ENCODE measurements around the gene ITPR2.

Gene ITPR2

DNA sequence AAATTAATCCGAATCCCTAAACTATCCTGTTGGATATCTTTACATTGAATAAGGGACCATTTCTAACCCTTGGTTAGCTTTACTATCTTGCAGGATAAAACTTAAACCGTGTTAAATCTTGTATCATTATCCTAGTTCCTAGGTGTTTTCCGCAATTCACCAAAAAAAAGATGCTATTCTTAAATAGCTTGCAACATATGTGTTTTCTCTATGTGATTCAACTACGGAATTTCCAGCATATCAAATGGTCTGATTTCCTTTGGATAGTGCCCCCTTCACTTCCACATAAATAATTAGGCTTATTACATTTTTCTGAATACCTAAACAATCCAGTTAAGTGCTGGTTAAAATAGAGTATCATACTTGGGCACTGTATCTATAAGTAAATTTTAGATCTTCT is 130.3 kb downstream of the ITPR2 start:
- no peak for FAIRE-seq
- TF ChIP-seq POU2F2 (IDR thresholded peaks at IDR 0.05; ENCODE audit: low read depth, low read length): no peak
- no peak for TF ChIP-seq PAX5 (IDR thresholded peaks at IDR 0.05; ENCODE audit: insufficient read depth, low read length, severe bottlenecking)
- TF ChIP-seq POLR2AphosphoS5 (IDR thresholded peaks at IDR 0.05; ENCODE audit: low read depth, low read length): no peak
- TF ChIP-seq POLR2A (IDR thresholded peaks at IDR 0.05; ENCODE audit: low read depth, low read length): no peak
- DNase-seq (ENCODE audit: insufficient read length, low spot score): no peak

DNA sequence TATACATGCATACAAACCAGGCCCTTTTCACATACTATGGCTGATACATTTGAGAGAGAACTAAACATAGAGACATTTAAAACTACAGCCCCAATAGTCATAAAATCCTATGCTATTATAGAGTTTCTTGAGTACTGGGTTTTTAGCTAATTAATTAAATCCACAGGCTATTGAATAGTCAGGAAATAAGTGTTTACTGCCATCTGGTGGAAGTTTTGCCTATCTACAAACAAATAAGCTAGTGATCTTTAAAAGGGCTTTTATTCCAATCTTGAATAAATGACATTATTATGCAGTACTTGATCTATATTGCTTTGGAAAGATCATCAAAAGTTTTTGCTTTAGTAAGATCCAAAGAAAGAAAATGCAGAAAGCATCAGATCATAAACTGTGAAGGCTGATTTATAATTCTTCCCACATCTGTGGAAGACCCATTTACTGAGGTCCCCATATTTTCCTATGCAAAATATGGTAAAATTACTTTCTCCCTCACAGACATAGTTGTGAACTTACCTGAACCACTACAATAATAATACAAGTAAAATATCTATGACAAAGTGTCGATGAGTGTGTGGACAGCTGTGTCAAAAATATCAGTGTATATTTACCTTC is 131.3 kb downstream of the ITPR2 start:
- no peak for DNase-seq (ENCODE audit: insufficient read length, low spot score)
- no peak for TF ChIP-seq SPI1 (IDR thresholded peaks at IDR 0.05; ENCODE audit: low read depth, low read length)
- no peak for TF ChIP-seq POLR2A (IDR thresholded peaks at IDR 0.05; ENCODE audit: low read depth, low read length)
- no peak for TF ChIP-seq POLR2AphosphoS5 (IDR thresholded peaks at IDR 0.05; ENCODE audit: low read depth, low read length)
- no peak for TF ChIP-seq PAX5 (IDR thresholded peaks at IDR 0.05; ENCODE audit: insufficient read depth, low read length, severe bottlenecking)
- no peak for TF ChIP-seq POU2F2 (IDR thresholded peaks at IDR 0.05; ENCODE audit: low read depth, low read length)
- no peak for TF ChIP-seq TAF1 (IDR thresholded peaks at IDR 0.05; ENCODE audit: low read depth, low read length)
- FAIRE-seq: no peak

GRCh38 chr12:26700430-26700829 is 132.6 kb downstream of the ITPR2 start:
- TF ChIP-seq POLR2A (IDR thresholded peaks at IDR 0.05; ENCODE audit: low read depth, low read length) (no peak), POLR2AphosphoS5 (IDR thresholded peaks at IDR 0.05; ENCODE audit: low read depth, low read length) (no peak), SPI1 (IDR thresholded peaks at IDR 0.05; ENCODE audit: low read depth, low read length) (no peak), TAF1 (IDR thresholded peaks at IDR 0.05; ENCODE audit: low read depth, low read length) (no peak), POU2F2 (IDR thresholded peaks at IDR 0.05; ENCODE audit: low read depth, low read length) (no peak), PAX5 (IDR thresholded peaks at IDR 0.05; ENCODE audit: insufficient read depth, low read length, severe bottlenecking) (no peak)
- no peak for DNase-seq (ENCODE audit: insufficient read length, low spot score)
- FAIRE-seq: no peak

- no peak for FAIRE-seq
- no peak for TF ChIP-seq POLR2A (IDR thresholded peaks at IDR 0.05; ENCODE audit: low read depth, low read length)
- TF ChIP-seq PAX5 (IDR thresholded peaks at IDR 0.05; ENCODE audit: insufficient read depth, low read length, severe bottlenecking): no peak
- no peak for TF ChIP-seq TAF1 (IDR thresholded peaks at IDR 0.05; ENCODE audit: low read depth, low read length)
- no peak for TF ChIP-seq POLR2AphosphoS5 (IDR thresholded peaks at IDR 0.05; ENCODE audit: low read depth, low read length)
- no peak for TF ChIP-seq SPI1 (IDR thresholded peaks at IDR 0.05; ENCODE audit: low read depth, low read length)
- no peak for TF ChIP-seq POU2F2 (IDR thresholded peaks at IDR 0.05; ENCODE audit: low read depth, low read length)
- DNase-seq (ENCODE audit: insufficient read length, low spot score): no peak
Observed at GRCh38 chr12:26699237-26699636, 133.8 kb downstream of the ITPR2 start.

GRCh38 chr12:26698186-26698585 is 134.8 kb downstream of the ITPR2 start:
- no peak for DNase-seq (ENCODE audit: insufficient read length, low spot score)
- TF ChIP-seq POLR2A (IDR thresholded peaks at IDR 0.05; ENCODE audit: low read depth, low read length): no peak
- TF ChIP-seq POLR2AphosphoS5 (IDR thresholded peaks at IDR 0.05; ENCODE audit: low read depth, low read length): no peak
- no peak for TF ChIP-seq TAF1 (IDR thresholded peaks at IDR 0.05; ENCODE audit: low read depth, low read length)
- no peak for TF ChIP-seq POU2F2 (IDR thresholded peaks at IDR 0.05; ENCODE audit: low read depth, low read length)
- no peak for TF ChIP-seq SPI1 (IDR thresholded peaks at IDR 0.05; ENCODE audit: low read depth, low read length)
- no peak for TF ChIP-seq PAX5 (IDR thresholded peaks at IDR 0.05; ENCODE audit: insufficient read depth, low read length, severe bottlenecking)
- FAIRE-seq: peak; percentile 5

DNA sequence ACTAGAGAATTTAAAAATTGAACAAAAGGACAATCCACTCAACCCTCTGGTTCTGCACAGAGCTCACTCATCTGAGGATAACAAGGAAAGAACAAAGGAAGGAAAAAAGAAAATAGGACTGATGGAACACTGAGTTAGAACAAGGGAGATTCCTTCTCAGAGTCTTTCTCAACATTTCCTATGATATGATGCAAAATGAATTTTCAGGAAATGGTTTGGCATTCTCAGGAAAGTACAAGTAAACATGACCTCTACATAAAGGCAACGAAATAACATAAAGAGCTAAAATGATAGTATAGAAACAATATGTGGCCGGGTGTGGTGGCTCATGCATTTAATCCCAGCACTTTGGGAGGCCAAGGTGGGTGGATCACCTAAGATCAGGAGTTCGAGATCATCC is 135.8 kb downstream of the ITPR2 start:
- TF ChIP-seq SPI1 (IDR thresholded peaks at IDR 0.05; ENCODE audit: low read depth, low read length): no peak
- no peak for TF ChIP-seq POLR2AphosphoS5 (IDR thresholded peaks at IDR 0.05; ENCODE audit: low read depth, low read length)
- no peak for TF ChIP-seq TAF1 (IDR thresholded peaks at IDR 0.05; ENCODE audit: low read depth, low read length)
- no peak for TF ChIP-seq POU2F2 (IDR thresholded peaks at IDR 0.05; ENCODE audit: low read depth, low read length)
- DNase-seq (ENCODE audit: insufficient read length, low spot score) (no peak), FAIRE-seq (no peak)

DNA sequence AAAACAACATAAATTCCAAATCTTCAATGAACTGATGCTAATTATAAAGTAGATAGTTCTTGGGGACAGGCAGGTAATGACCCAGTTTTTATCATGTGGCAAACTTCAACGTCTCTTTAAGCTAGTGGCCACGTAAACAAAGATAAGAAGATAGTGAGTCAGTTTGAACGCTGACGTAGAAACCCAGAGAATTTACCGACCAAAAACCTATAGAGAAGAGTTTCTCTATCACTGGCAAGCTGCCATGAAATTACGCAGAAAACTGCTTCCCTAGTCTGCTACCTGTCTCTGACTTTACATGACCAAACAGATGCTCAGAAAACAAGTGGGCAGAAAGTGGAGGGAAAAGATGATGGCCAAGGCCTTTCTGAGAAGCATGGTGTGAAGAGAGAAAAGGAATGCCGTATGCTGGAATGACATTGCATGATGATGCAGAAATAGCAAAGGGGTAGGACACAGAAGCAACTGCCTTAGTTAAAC is 136.3 kb downstream of the ITPR2 start:
- no peak for TF ChIP-seq TAF1 (IDR thresholded peaks at IDR 0.05; ENCODE audit: low read depth, low read length)
- TF ChIP-seq POU2F2 (IDR thresholded peaks at IDR 0.05; ENCODE audit: low read depth, low read length): no peak
- TF ChIP-seq POLR2A (IDR thresholded peaks at IDR 0.05; ENCODE audit: low read depth, low read length): no peak
- TF ChIP-seq PAX5 (IDR thresholded peaks at IDR 0.05; ENCODE audit: insufficient read depth, low read length, severe bottlenecking): no peak
- no peak for TF ChIP-seq SPI1 (IDR thresholded peaks at IDR 0.05; ENCODE audit: low read depth, low read length)
- no peak for TF ChIP-seq POLR2AphosphoS5 (IDR thresholded peaks at IDR 0.05; ENCODE audit: low read depth, low read length)

DNA sequence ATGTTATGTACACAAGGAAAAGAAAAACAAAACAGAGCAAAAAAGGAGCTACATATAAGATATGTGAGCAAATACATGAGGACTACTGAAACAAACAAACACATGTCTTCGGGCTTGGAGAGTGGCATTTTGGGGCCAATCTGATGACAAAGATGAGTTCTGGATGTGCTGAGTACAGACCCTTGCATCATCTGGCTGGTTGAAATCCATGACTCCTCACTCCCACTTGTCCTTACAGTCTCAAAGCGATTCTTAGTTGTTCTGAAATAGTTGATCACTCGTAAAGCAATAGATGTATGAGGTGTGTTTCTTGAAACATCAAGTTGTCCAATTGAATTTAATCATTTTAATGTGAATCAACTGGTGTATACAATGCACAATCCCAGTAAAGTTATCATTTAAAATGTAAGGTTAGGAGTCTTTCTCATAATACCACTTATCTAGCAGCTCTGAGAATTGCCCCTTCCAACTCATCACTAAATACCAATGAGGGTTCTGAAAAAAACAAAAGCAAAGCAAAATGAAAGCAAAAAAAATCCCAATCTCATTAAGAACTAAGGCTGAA is 136.9 kb downstream of the ITPR2 start:
- no peak for FAIRE-seq
- TF ChIP-seq PAX5 (IDR thresholded peaks at IDR 0.05; ENCODE audit: insufficient read depth, low read length, severe bottlenecking) (no peak), POLR2A (IDR thresholded peaks at IDR 0.05; ENCODE audit: low read depth, low read length) (no peak), POU2F2 (IDR thresholded peaks at IDR 0.05; ENCODE audit: low read depth, low read length) (no peak), POLR2AphosphoS5 (IDR thresholded peaks at IDR 0.05; ENCODE audit: low read depth, low read length) (no peak), TAF1 (IDR thresholded peaks at IDR 0.05; ENCODE audit: low read depth, low read length) (no peak), SPI1 (IDR thresholded peaks at IDR 0.05; ENCODE audit: low read depth, low read length) (no peak)
- DNase-seq (ENCODE audit: insufficient read length, low spot score): no peak

More for the DNA sequence above, 136.3 kb downstream of the ITPR2 start:
- no peak for DNase-seq (ENCODE audit: insufficient read length, low spot score)
- no peak for FAIRE-seq

DNA sequence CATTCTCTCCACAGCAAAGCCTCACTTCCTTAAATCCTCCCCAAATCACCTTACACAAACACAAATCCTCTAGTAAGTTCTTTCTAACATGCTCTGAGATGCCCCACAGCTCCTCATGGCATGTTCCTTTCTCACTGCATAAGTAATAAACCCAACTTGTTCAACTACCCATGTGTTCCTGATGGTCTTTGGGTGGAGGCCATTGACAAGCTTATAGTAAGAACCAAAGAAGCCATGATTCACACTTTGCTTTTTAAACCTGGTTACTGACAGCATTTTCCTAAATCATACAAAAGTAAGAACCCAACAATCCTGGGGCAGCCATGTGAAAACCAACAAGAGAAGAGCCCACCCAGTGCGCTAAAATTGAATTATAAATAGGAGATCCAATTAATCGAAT is 138.6 kb downstream of the ITPR2 start:
- no peak for TF ChIP-seq POU2F2 (IDR thresholded peaks at IDR 0.05; ENCODE audit: low read depth, low read length)
- no peak for TF ChIP-seq SPI1 (IDR thresholded peaks at IDR 0.05; ENCODE audit: low read depth, low read length)
- TF ChIP-seq TAF1 (IDR thresholded peaks at IDR 0.05; ENCODE audit: low read depth, low read length): no peak
- TF ChIP-seq POLR2A (IDR thresholded peaks at IDR 0.05; ENCODE audit: low read depth, low read length): no peak
- TF ChIP-seq PAX5 (IDR thresholded peaks at IDR 0.05; ENCODE audit: insufficient read depth, low read length, severe bottlenecking): no peak
- no peak for TF ChIP-seq POLR2AphosphoS5 (IDR thresholded peaks at IDR 0.05; ENCODE audit: low read depth, low read length)
- DNase-seq (ENCODE audit: insufficient read length, low spot score) (no peak), FAIRE-seq (no peak)

Data from GM12891 (cell line).